ENCODE data around the gene SELENON.

SELENON gene

GRCh38 chr1:25803368-25803767 is 3.4 kb downstream of the SELENON start:
- Histone ChIP-seq H3K27ac (no peak overlapping the region), H3K9me3 (no peaks in the 10 kb centered on the region), H3K27me3 (peaks cover 7% of the 10 kb centered on the region), H3K4me3 (ENCODE audit: low read depth in 1 of 2, low read length in 1 of 2) (no peak overlapping the region), H3K36me3 (peaks cover 12% of the 10 kb centered on the region), H3K4me1 (ENCODE audit: control insufficient read depth in 1 of 2, insufficient read depth in 1 of 2, low read depth in 1 of 2, low read length in 1 of 2) (peaks cover 10% of the 10 kb centered on the region in 2 experiments)
- no peak for TF ChIP-seq CTCF (IDR thresholded peaks at IDR 0.05)

GRCh38 chr1:25804244-25804963 is 4.4 kb downstream of the SELENON start:
- peaks cover 7% of the 10 kb centered on the region for H3K27me3 ChIP-seq
- peaks cover 15% of the 10 kb centered on the region in 2 experiments for H3K4me1 ChIP-seq (ENCODE audit: control insufficient read depth in 1 of 2, insufficient read depth in 1 of 2, low read depth in 1 of 2, low read length in 1 of 2)
- H3K9me3 ChIP-seq, result no peaks in the 10 kb centered on the region
- no peak overlapping the region for H3K27ac ChIP-seq
- no peak for TF ChIP-seq CTCF (IDR thresholded peaks at IDR 0.05)
- peaks cover 12% of the 10 kb centered on the region for H3K36me3 ChIP-seq
- no peak overlapping the region for H3K4me3 ChIP-seq (ENCODE audit: low read depth in 1 of 2, low read length in 1 of 2)

- peaks cover 12% of the 10 kb centered on the region for H3K36me3 ChIP-seq
- H3K4me1 ChIP-seq (ENCODE audit: control insufficient read depth in 1 of 2, insufficient read depth in 1 of 2, low read depth in 1 of 2, low read length in 1 of 2), result peaks cover 18% of the 10 kb centered on the region in 2 experiments
- H3K27ac ChIP-seq, result no peak overlapping the region
- peaks cover 7% of the 10 kb centered on the region for H3K27me3 ChIP-seq
- TF ChIP-seq CTCF (IDR thresholded peaks at IDR 0.05), result no peak
- no peak overlapping the region for H3K4me3 ChIP-seq (ENCODE audit: low read depth in 1 of 2, low read length in 1 of 2)
- H3K9me3 ChIP-seq, result no peaks in the 10 kb centered on the region
Measured at GRCh38 chr1:25804964-25805862, 5.2 kb downstream of the SELENON start.

GRCh38 chr1:25805863-25806225 is 5.9 kb downstream of the SELENON start:
- Histone ChIP-seq H3K36me3 (peaks cover 12% of the 10 kb centered on the region), H3K27ac (no peak overlapping the region), H3K4me3 (ENCODE audit: low read depth in 1 of 2, low read length in 1 of 2) (no peak overlapping the region), H3K27me3 (peaks cover 2% of the 10 kb centered on the region), H3K4me1 (ENCODE audit: control insufficient read depth in 1 of 2, insufficient read depth in 1 of 2, low read depth in 1 of 2, low read length in 1 of 2) (peaks cover 14 to 16% of the 10 kb centered on the region in 2 experiments), H3K9me3 (no peaks in the 10 kb centered on the region)
- TF ChIP-seq CTCF (IDR thresholded peaks at IDR 0.05), result no peak

GRCh38 chr1:25806418-25806817 is 6.4 kb downstream of the SELENON start:
- no peak overlapping the region for H3K4me3 ChIP-seq (ENCODE audit: low read depth in 1 of 2, low read length in 1 of 2)
- no peak overlapping the region for H3K27ac ChIP-seq
- no peaks in the 10 kb centered on the region for H3K9me3 ChIP-seq
- no peak for TF ChIP-seq CTCF (IDR thresholded peaks at IDR 0.05)
- H3K4me1 ChIP-seq (ENCODE audit: control insufficient read depth in 1 of 2, insufficient read depth in 1 of 2, low read depth in 1 of 2, low read length in 1 of 2), result peaks cover 12 to 16% of the 10 kb centered on the region in 2 experiments
- H3K27me3 ChIP-seq, result no peaks in the 10 kb centered on the region
- peaks cover 12% of the 10 kb centered on the region for H3K36me3 ChIP-seq
